Bronchial epithelial cell (primary cell): ENCODE data around the gene EPHB1. TPM values are rescaled to one million over a fixed set of nuclear protein-coding genes. Genes with fewer than 3 reads are reported as not detected.
"Not testable (repeated sequence)": the region's sequence is repeated elsewhere in the genome, so short reads cannot be mapped to it uniquely, and the experiment has no call there.

Source experiments
- DNase-seq: peaks from one replicate; pipeline ENCODE4 v3.0.0-alpha.2; 2010; ENCODE audit warnings: low read depth
- FAIRE-seq: peaks from 2 replicates; lab custom pipeline; 2011; peaks lifted over from hg19 to GRCh38; lab: Jason Lieb, UNC
- H3K27me3 ChIP-seq: 2 replicates; pipeline ENCODE4 v1.5.1; 2011; ENCODE audit warnings: low read length; ENCODE audit not compliant: control insufficient read depth, insufficient read depth
- H3K36me3 ChIP-seq: 2 replicates; pipeline ENCODE4 v1.5.1; 2011; ENCODE audit warnings: low read length; ENCODE audit not compliant: control insufficient read depth, insufficient read depth
- H3K4me3 ChIP-seq: 2 replicates; pipeline ENCODE4 v1.5.1; 2011; ENCODE audit warnings: mild to moderate bottlenecking, low read depth, low read length, control low read depth
- total RNA-seq: library from RNA; depleted of rRNA; stranded (reverse); fragments of >200 nt; gene quantifications from 2 replicates; pipeline ENCODE4 v1.2.1, GENCODE V29; 2014
- TF ChIP-seq, protein P1 (sequence below): IDR thresholded peaks from 2 replicates; pipeline ENCODE4 v1.5.1; 2011; ENCODE audit warnings: mild to moderate bottlenecking, moderate library complexity, low read length, control low read depth, inconsistent platforms; ENCODE audit not compliant: insufficient read depth, severe bottlenecking

The EPHB1 gene
- total RNA-seq, 1 donor from 2014 or later, result under 0.01 TPM

DNA sequence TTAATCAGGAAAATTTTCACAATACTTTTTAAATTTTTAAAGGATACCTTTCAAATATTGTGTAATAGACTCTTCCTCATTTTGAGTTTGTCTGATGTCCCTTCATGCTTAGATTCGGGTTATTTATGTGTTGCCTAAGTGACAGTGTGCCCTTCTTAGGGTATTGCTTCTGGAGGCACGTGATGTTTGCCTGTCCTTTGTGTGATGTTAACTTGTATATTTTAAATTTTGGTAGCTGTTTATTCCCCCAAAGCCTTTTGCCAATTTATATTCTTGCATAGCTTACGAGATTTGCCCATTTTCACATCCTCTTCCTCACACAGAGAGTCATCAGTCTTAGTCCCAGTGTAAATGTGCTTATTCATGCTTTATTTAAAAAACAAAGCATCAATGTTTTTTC is 433.1 kb downstream of the EPHB1 start:
- Histone ChIP-seq H3K27me3 (no peaks in the 10 kb centered on the region), H3K4me3 (no peak overlapping the region), H3K36me3 (no peaks in the 10 kb centered on the region)
- TF ChIP-seq, protein P1, sequence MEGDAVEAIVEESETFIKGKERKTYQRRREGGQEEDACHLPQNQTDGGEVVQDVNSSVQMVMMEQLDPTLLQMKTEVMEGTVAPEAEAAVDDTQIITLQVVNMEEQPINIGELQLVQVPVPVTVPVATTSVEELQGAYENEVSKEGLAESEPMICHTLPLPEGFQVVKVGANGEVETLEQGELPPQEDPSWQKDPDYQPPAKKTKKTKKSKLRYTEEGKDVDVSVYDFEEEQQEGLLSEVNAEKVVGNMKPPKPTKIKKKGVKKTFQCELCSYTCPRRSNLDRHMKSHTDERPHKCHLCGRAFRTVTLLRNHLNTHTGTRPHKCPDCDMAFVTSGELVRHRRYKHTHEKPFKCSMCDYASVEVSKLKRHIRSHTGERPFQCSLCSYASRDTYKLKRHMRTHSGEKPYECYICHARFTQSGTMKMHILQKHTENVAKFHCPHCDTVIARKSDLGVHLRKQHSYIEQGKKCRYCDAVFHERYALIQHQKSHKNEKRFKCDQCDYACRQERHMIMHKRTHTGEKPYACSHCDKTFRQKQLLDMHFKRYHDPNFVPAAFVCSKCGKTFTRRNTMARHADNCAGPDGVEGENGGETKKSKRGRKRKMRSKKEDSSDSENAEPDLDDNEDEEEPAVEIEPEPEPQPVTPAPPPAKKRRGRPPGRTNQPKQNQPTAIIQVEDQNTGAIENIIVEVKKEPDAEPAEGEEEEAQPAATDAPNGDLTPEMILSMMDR, result no peak
- DNase-seq (no peak), FAIRE-seq (no peak)

GRCh38 chr3:135229018-135229495 is 434.0 kb downstream of the EPHB1 start:
- no peaks in the 10 kb centered on the region for H3K36me3 ChIP-seq
- H3K27me3 ChIP-seq, result no peaks in the 10 kb centered on the region
- no peak for FAIRE-seq

DNA sequence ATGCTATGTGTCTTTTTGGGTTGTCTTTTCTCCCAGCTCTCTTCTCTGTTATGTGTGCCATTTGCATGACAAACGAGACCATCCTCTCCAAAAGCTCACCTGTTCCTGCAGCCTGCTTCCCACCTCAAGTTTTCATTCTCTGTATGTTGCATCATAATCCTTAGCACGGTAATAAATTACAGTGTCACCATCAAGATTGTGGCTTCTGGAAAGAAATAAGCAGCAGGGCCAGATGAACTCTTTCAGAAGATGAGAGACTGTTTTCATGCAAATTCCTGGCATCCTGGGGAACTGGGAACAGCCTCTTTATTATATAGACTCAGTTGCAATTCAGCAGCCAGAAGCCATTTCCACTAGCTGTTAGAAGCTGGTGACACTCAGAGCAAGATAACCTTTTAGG is 436.7 kb downstream of the EPHB1 start:
- Histone ChIP-seq H3K4me3 (no peak overlapping the region), H3K36me3 (no peaks in the 10 kb centered on the region), H3K27me3 (no peaks in the 10 kb centered on the region)
- TF ChIP-seq, protein P1, result no peak
- FAIRE-seq (no peak), DNase-seq (no peak)

More at GRCh38 chr3:135229018-135229495, 434.0 kb downstream of the EPHB1 start:
- no peak overlapping the region for H3K4me3 ChIP-seq
- TF ChIP-seq, protein P1, result no peak
- DNase-seq, result no peak

- no peaks in the 10 kb centered on the region for H3K36me3 ChIP-seq
- no peaks in the 10 kb centered on the region for H3K27me3 ChIP-seq
- H3K4me3 ChIP-seq, result no peak overlapping the region
- DNase-seq (no peak), FAIRE-seq (no peak)
- TF ChIP-seq, protein P1, result no peak
Observed at GRCh38 chr3:135232226-135232625, 437.2 kb downstream of the EPHB1 start.

- H3K36me3 ChIP-seq, H3K4me3 ChIP-seq, FAIRE-seq, DNase-seq, H3K27me3 ChIP-seq: not testable (repeated sequence)
Observed at GRCh38 chr3:135233476-135233875, 438.4 kb downstream of the EPHB1 start.

DNA sequence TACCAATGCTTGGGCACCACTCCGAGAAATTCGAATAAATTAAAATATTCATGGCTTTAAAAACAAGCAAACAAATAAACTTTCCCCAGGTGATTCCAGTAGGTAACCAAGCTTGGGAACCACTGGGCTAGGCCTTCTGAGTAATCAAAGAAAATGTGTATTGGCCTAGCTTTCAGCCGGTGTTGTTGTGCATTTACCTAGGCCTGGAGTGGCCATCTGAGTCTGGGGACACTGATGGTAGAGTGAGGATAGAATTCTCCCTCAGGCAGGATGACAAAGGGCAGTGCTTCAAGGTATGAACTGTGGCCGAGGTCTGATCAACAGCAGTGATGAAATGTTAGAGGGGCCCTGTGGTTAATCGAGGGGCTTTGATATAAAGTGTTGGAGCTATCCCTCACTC is 440.5 kb downstream of the EPHB1 start:
- DNase-seq, result no peak
- Histone ChIP-seq H3K4me3 (no peak overlapping the region), H3K36me3 (no peaks in the 10 kb centered on the region), H3K27me3 (no peaks in the 10 kb centered on the region)
- TF ChIP-seq, protein P1, result no peak
- FAIRE-seq, result no peak
